Effector CD8-positive, alpha-beta T cell (primary cell): ENCODE results near the gene TRAFD1.
A peak's percentile ranks its signal among the peaks of the same experiment; 100 is the strongest.
"Not testable (repeated sequence)": the region's sequence is repeated elsewhere in the genome, so short reads cannot be mapped to it uniquely, and the experiment has no call there.

ENCODE experiments used
- DNase-seq: peaks from one replicate; lab custom pipeline; 2025; lab: John Stamatoyannopoulos, UW
- total RNA-seq, 4 experiments: gene quantifications; one replicate each; lab custom pipeline; 2026; lab: John Stamatoyannopoulos, UW

Gene TRAFD1, protein sequence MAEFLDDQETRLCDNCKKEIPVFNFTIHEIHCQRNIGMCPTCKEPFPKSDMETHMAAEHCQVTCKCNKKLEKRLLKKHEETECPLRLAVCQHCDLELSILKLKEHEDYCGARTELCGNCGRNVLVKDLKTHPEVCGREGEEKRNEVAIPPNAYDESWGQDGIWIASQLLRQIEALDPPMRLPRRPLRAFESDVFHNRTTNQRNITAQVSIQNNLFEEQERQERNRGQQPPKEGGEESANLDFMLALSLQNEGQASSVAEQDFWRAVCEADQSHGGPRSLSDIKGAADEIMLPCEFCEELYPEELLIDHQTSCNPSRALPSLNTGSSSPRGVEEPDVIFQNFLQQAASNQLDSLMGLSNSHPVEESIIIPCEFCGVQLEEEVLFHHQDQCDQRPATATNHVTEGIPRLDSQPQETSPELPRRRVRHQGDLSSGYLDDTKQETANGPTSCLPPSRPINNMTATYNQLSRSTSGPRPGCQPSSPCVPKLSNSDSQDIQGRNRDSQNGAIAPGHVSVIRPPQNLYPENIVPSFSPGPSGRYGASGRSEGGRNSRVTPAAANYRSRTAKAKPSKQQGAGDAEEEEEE
- 56.8 to 76.6 (median 67.2) reads per million in 4 experiments for total RNA-seq

DNA sequence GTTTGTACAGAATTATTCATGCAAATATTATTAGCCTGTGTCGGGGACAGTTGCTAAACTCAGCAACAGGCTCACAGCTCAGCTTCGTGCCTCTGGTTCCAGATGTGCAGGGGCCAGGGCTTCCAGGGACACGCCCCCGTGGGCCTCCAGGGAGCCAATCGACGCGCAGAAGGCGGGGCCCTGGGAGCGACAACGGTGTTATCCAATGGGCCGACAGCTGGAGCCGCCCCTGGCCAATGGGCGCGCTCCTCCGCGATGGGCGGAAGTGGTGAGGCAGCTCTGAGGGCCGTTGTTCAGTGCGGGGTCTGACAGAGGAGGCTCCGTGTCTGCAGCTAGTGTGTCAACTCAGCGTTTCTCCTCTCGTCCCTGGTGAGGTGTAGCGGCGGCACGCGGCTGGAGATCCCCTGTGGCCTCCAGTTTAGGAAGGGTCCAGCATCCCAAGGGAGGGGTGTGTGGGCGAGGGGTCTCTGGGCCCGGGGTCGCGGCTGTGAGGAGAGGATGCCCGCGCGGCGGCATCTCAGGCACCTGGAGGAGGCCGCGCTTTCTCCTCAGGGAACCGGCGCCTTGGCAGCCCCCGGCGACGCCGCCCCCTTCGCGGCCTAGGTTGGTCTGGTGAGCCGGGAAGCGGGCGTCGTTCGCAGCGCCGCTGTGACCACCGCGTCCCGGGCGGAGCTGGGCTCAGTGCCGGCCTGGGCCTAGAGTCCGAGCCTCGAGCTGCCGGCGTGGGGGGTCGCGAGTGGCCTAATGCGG is at the start of gene TRAFD1:
Gene TRAFD1, plus strand, starts transcription at position 311 of the 750 bp plus-strand sequence. CDS start 4,963 bp downstream, outside the sequence.
- peak; percentile 97 for DNase-seq

DNA sequence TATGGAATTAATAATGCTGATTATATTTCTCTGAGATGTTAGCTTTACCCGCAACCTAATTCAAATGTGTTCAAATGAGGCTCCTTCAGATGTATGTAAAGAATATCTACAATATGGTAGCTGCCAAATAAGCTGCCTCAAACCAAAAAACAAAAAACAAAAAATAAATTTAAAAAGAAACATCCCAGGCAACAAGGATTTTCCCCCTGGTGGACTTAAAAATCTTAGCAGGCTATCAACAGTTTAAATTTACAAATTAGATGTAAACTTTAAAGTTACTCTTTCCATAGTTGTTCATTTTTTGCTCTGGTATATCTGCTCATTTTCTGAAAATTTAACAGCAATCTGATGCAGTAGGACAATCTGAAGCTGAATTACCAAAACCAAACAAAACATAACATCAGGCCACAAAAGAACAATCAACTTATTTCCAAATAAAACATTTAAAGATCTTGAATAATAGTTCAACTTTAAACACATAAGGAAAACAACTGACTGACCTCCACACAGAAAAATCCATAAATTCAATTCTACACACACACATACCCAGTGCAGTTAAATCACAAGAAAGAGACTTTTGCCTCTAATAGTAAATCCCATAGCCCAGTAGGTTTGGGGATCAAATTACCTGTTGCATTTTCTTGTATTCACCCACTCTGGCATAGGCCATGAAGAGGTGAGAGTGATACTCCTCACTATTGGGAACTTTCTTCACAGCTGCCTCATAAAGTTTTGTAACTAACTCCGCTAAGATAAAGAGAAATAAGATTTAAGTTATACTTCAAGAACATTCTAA is 38.1 kb upstream of the TRAFD1 start:
- no peak for DNase-seq

DNA sequence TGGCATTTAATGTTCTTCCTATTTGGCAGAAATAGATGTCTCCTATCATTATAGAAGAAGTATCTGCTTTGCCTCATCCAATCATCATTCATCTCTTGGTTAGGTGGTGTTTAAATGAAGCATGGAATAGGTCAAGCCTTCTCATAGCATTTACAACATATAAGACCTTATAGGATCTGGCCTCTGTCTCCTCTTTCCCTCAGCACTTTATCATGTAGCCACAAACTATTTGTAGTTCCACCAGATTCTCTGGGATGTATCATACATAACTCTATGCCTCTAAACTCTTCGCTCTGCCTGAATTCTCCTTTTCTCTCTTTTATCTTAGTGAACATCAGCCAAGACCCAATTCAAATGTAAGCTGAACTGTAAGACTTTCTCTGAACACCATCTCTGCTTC is 37.5 kb upstream of the TRAFD1 start:
- DNase-seq: no peak

DNA sequence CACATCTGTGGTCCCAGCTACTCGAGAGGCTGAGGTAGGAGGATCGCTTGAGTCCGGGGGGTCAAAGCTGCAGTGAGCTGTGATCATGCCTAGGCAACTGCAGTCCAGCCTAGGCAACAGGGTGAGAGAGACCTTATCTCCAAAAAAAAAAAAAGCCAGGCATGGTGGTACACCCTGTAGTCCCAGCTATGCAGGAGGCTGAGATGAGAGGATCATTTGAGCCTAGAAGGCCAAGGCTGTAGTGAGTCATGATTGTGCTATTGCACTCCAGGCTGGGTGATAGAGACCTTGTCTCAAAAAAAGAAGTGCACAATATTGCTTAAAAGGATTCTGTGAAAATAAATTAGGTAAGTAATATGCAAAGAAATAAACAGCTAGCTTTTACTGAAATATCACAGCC is 33.8 kb upstream of the TRAFD1 start:
- DNase-seq: no peak

DNA sequence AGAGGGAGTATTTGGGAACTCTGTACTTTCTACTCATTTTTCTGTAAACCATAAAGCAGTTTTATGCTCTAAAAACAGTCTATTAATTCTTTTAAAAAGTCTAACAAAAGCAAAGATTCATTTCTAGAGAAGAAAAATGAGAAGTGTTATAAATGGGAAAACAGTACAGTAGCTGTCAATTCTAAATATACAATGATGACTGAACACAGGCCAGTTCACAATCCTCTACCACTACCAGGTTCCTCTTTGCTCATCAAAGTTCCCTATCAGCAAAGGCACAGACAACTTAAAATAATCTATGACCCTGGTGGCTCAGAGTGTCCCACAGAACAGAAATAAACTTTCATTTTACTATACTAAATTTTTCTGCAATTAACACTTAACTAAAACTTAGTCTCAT is 29.3 kb upstream of the TRAFD1 start:
- DNase-seq: no peak

DNA sequence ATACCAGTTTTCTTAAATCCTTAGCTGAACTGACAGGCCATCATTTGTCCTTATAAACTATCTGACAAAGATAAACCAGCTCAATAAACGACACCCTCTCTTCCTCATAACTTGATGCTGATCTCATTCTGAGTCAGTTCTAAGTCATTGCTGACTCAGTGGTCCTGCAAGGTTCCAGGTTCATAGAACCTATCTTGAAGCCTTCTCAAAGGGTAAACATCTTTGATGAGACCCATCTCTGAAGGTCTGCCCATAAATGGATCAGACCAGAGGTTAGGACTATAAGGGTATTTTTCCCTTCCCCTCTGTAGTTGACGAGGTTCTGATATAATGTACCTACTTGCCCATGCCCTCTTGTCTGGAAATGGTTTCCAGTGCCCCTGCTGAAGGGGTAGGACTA is 28.7 kb upstream of the TRAFD1 start:
- DNase-seq: no peak

DNA sequence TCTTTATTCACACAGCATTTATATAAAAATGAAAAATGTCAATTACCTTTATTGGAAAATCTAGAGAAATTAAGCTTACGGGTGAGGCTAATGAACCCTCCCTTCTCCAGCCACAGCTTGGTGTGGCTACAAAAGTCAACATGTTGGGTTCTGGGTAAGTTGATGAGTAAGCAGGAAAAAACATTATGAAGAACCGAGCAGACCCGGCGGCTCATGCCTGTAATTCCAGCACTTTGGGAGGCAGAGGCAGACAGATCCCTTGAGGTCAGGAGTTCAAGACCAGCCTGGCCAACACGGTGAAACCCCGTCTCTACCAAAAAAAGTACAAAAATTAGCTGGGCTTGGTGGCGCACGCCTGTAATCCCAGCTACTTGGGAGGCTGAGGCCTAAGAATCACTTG is 27.7 kb upstream of the TRAFD1 start:
- no peak for DNase-seq

DNA sequence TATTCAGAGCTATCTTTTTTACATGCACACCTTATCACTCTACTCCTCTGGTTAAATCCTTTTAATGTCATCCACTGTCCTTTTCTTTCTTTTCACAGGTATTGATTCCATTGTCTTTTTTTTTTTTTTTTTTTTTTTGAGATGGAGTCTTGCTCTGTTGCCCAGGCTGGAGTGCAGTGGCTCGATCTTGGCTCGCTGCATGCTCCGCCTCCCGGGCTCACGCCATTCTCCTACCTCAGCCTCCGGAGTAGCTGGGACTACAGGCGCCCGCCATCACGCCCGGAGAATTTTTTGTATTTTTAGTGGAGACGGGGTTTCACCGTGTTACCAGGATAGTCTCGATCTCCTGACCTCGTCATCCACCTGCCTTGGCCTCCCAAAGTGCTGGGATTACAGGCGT is 24.9 kb upstream of the TRAFD1 start:
- DNase-seq: not testable (repeated sequence)

DNA sequence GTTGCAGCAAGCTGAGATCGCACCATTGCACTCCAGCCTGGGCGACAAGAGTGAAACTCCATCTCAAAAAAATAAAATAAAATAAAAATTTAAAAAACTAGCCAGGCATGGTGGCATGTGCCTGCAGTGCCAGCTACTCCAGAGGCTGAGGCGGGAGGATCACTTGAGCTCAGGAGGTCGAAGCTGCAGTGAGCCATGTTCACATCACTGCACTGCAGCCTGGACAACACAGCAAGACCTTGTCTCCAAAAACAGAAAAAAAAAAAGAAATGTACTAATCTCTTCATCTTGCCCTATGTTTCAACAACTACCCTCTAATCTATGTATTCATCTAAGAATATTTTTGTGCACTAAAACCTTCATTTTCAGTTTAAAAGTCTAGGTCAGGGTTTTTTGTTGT is 23.2 kb upstream of the TRAFD1 start:
- DNase-seq: no peak

DNA sequence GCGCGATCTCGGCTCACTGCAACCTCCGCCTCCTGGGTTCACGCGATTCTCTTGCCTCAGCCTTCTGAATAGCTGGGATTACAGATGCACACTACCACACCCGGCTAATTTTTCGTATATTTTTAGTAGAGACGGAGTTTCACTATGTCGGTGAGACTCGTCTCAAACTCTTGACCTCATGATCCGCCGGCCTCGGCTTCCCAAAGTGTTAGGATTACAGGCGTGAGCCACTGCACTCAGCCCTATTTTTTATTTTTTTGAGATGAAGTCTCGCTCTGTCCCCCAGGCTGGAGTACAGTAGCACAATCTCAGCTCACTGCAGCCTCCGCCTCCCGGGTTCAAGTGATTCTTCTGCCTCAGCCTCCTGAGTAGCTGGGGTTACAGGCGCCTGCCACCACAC is 22.6 kb upstream of the TRAFD1 start:
- not testable (repeated sequence) for DNase-seq

DNA sequence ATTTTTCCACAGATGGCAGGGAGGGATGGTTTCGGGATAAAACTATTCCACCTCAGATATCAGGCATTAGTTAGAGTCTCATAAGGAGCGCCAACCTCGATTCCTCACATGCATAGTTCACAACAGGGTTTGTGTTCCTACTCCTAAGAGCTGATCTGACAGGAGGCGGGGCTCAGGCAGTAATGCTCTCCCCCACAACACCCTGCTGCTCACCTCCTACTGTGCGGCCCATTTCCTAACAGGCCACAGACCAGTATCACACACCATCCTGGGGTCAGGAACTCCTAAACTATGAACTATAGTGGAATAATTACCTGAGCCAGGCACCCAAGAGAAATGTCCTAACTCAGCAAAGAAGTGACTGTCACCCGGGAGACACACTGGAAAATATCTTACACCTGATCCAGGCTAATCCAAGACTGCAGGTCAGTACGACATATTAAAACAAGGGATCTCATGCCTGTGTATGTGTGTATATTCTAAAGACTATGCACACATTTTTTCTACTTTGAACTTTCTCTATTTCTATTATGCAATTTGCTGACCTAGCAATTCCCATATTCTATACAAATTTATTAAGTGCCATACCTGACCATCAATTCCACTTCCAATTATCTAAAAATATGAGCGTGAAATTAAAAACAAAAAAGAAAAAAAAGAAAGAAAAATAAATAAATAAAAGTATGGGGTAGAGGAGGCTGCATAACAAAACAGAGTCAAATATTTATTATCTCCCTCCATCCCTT is 21.4 kb upstream of the TRAFD1 start:
- no peak for DNase-seq

DNA sequence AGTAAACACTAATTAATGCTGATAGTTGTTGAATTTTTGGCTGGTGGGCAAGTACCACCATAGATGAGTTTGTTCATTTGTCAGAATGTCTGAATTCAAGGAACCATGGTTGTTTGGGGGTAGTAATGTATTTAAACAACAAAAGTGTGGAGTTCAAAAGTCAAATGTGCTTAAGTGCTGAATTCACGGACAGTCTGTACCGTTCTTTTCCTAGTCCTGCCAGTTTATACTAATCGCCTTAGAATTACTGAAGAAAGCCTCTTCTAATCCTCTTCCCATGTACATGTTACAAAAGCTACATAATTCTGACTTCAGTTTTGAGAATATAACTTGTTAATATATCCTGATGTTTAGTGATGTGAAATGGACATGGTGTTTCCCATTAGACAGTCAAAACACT is 19.5 kb upstream of the TRAFD1 start:
- DNase-seq: no peak

DNA sequence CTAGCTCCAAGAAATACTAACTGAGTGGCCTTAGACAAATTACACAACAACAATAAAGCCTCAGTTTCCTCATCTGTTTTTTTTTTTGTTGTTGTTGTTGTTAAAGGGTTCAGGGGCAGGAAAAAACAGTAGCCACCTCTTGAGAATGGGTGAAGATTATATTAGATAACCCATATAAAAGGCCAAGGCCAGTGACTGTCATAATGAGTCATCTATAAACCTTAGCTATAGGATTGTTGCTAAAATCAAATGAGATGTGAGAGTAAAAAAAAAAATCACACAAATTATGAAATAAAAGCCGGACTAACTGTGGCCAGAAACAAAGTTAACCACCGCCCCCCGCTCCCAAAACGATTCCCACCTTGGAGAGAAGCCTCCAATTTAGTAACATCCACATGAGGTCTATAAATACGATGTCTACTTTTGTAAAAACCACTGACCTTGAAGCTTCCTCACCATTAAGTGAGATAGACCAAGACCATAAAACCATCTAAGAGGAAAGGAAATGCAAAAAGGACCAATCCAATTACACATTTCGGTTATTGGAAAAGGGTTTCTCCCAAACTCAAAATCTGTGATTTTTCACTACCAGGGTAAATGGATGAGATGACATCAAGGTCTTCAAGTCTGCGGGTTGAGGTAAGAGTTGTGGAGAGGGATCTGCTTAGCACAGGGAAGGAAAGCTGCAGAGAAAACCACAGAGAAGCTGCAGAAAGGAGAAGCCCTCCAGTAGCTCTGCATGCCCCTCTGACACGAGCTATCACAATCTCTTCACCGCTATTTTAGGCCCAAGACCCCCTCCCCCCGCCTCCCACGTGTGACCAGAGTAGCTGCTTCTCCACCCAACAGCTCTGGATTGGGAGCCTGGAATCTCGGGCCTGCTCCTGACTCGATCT is 17.8 kb upstream of the TRAFD1 start:
- DNase-seq: no peak

DNA sequence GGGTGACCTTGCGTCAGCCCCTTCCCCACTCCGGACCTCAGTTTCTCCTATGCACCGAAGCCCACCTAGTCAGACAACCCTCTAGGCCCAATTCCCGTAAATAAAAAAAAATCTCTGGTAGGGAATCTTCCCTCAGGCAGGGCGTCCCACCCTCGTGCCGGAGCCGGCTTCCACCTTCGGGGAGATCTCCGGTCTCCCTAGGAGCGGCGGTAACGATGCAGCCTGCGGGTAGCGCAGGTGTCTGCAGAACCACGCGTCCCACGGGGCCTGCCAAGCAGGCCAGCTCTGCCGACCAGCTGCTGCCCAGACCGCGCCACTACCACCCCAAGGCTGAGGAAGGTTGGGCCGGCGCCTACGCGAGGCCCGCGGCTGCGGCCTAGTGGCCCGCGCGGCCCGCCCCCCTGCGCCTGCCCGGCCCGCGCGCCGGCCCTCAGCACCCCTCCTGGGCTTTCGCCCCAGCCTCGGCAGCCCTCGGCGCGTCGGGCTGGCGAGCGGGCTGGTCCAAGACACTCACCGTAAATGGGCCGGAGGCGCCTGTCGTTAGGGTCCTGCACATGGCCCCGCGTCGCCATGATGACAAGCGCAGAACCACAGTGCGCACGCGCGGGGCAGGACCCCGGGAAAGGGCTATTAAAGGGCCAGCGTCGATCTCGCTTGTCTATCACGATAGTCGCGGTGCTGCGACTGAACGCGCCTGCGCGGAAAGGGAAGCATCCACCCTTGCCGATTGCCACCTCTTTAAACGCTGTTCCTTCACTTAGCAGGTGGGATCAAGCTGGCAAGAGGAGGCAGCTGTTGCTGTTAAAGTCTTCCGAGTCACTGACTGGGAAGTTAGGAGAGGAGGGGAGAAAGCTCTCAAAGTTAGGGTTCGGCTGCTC is 16.9 kb upstream of the TRAFD1 start, which contains the start of gene NAA25:
Gene NAA25, minus strand, starts transcription at position 582 of the 878 bp plus-strand sequence. Its CDS starts 10 bp downstream, at position 572.
- DNase-seq: peak; percentile 84

DNA sequence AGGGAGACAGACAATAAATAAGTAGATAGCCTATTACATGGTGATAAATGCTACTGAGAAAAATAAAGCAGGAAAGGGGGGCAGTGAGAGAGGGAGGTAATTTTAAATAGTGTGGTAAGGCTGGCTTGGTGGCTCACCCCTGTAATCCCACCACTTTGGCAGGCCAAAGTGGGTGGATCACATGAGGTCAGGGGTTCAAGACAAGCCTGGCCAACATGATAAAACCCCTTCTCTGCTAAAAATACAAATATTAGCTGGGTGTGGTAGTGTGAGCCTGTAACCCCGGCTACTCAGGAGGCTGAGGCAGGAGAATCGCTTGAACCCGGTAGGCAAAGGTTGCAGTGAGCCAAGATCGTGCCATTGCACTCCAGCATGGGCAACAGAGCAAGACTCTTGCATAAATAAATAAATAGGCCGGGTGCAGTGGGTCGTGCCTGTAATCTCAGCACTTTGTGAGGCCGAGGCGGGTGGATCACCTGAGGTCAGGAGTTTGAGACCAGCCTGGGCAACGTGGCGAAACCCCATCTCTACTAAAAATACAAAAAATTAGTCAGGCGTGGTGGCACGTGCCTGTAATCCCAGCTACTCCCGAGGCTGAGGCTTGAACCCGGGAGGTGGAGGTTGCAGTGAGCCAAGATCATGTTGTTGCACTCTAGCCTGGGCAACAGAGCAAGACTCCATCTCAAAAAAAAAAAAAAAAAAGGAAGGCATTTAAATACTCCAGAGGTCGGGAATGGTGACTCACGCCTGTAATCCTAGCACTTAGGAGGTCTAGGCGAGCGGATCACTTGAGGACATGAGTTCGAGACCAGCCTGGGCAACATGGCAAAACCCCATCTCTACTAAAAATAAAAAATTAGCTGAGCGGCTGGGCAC is 14.3 kb upstream of the TRAFD1 start:
- not testable (repeated sequence) for DNase-seq

DNA sequence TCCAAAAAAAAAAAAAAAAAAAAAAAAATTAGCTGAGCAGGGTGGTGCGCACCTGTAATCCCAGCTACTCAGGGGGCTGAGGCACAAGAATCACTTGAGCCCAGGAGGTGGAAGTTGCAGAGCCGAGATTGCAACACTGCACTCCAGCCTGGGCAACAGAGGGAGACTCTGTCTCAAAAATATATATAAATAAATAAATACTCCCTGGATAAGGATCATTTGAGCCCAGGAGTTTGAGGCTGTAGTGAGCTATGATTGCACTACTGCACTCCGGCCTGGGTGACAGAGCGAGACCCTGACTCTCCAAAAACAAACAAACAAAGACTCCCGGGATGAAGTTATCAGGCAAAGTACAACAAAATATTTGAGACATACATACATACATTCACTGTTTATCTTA is 13.4 kb upstream of the TRAFD1 start:
- no peak for DNase-seq

DNA sequence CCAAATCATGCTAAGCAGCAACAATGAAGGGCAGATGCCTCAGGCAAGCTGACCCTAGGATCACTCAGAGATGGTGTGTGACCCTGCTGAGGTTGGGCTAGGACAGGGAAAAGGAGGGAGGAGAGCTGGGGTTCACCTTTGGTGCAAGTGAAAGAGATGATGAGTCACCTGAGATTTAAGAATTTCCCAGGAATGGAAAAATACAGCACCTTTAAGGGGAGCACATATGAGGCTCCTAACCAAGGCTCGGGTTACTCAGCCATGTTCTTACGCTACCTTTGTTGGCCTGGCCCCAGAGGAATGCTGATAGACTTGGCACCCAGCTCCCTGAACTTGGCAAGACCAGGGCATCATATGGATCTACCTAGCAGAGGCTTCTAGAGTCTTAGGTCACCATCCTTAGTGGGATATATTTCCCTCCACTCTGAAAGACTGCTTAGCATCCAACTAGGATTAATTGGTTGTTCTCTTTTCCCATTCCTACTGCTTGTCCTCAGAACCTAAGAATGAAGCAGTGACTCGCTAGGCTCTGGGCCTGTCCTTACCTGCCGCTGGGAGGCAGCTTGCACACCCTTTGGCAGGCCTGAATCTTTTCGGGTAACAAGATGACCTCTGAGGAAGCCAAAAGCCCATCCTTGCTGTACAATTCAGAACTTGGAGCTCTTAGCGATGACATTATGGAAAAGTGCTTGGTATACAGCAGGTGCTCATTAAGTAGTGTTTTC is 12.8 kb upstream of the TRAFD1 start:
- DNase-seq: no peak
